ENCODE data around the gene CEP170B.
"Not testable (repeated sequence)": the region's sequence is repeated elsewhere in the genome, so short reads cannot be mapped to it uniquely, and the experiment has no call there.

Gene CEP170B

GRCh38 chr14:104933746-104934733, 69.0 kb downstream of the CEP170B start:
- DNase-seq, result no peak

- no peak for DNase-seq
These were observed 70.1 kb downstream of the CEP170B start for GRCh38 chr14:104935026-104935650.

GRCh38 chr14:104935955-104936354, 70.9 kb downstream of the CEP170B start:
- DNase-seq, result no peak

DNA sequence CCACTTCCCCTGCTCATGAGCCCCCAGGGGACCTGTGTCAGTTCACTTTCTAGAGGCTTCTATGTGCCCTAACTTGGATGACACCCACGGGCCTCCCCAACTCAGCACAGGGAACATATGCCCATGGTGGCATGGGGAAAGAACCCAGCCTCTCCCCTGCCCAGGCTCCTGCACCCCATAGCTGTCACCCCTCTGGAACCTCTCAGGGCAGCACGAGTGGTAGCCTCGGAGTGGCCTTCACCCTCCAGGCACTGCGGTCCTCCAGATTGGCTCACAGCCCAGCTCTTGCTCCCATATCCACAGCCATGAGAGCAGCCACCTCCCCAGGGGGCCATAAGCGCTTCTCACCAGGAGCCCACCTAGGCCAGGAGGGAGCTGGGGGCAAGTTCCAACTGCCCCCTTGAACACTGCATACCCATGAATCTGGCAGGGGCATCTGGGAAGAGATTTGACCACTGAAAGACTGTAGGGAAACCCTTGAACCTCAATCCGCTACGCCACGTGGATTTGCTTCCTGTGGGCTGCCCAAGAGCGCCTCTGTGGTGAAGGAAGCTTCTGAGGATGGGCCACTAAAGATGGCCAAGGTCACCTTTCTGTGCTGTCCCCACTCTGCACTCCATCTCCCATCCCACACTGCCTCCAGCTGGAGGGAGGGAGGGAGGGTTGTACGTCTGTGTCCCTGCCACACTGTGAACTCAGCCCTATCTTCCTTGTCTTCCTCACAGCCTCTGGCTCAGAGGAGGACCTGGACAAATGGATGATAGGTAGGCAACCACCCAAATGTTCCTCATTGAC, 71.5 kb downstream of the CEP170B start:
- DNase-seq, result no peak

- no peak for DNase-seq
These were observed 72.1 kb downstream of the CEP170B start for GRCh38 chr14:104937161-104937560.

DNA sequence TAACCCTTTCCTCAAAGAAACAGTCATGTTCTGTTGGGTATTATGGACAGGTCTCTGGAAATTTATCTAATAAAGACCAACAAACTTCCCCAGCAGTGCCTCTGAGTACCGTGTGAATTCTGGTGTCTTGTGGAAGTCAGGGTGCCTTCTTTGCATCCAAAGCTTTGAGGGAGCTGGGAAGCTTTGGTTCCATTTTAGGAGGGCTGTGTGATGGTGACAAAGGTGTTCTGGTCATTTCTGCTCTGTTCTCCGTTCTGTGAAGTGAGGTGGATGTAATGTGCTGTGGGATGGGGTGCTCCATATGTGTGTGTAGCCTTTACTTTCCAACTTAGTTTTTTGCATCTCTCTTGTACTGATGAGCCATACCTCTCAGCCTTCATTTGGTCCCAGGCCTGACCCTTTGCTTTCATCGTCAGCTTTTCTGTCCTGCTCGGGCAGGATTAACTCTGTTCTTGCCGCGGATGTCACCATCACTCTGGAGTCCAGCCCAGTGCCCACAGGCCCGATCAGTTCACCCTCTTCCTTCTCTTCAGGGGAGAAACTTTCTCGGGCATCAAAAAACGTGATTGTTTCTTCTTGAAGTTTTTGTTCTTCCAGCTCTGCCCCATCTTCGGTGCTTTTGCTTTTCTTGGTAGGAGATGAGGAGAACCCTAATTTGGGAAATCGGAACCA, 72.8 kb downstream of the CEP170B start:
- no peak for DNase-seq

- DNase-seq, result no peak
These were observed 73.4 kb downstream of the CEP170B start for GRCh38 chr14:104938436-104938835.

GRCh38 chr14:104938960-104939359, 73.9 kb downstream of the CEP170B start:
- no peak for DNase-seq

DNA sequence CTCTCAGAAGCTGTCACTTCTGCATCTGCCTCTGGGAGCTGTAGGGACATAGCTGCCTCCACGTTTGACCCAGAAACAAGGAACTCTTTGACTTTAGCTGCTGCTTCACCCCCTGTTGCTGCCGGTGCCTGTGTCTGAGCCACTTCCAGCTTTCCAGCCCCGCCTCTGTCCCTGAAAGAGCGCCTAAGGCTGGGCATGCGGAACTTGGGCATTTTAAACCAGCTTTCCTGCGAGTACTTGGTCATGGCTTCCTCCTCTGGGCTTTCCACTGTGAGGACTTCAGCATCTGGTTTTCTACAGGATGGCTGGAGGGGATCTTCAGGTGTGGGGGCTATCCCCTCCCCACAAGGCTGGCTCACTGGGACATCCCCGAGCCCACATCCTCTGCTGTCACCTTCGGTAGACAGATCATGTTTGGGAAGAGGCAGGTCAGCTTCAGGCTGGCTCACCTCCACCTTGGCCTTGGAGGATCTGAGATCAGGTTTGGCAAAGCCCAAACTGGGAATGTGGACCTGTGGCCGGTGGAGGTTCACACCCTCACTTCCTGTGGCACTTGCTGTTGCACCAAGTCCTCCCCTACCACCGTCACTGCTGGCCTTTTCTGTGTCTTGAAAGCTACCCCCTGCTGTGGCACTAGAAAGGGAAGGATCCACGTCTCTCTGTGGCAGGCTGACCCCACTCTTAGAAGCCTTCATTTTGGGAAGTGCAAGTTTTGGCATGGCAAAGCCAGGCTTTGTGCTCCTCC, 74.8 kb downstream of the CEP170B start:
- no peak for DNase-seq

DNA sequence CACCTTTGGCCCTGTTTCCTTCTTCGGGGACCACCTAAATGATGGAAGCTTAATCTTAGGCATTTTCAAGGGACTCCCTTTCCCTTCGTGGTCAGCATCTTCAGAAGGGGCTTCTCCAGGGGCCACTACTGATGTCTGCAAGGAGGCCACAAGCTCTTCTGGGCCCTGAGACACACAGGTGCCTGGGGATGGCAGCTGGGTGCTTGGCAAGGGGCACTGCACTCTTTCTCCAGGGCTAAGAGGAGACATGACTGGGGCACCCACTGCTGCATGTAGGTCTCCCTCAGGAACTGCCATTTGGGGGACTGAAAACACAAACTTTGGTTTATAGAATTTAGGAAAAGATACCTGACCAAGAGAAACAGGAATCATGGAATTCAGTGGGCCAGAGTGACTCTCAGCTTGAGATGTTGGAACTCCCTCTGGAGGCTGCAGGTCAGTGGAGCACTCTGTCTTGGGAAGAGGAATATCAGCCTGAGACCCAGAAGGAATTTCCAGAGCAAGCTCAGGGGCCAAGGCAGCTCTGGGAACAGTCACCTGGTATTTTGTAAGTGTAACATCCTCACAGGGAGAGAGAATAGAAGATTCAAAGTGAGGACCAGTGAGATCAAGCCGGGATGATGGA, 75.6 kb downstream of the CEP170B start:
- DNase-seq, result peak in 1 of 3 experiments; percentile 27

- no peak for DNase-seq
These were observed 76.7 kb downstream of the CEP170B start for GRCh38 chr14:104941508-104942365.

DNA sequence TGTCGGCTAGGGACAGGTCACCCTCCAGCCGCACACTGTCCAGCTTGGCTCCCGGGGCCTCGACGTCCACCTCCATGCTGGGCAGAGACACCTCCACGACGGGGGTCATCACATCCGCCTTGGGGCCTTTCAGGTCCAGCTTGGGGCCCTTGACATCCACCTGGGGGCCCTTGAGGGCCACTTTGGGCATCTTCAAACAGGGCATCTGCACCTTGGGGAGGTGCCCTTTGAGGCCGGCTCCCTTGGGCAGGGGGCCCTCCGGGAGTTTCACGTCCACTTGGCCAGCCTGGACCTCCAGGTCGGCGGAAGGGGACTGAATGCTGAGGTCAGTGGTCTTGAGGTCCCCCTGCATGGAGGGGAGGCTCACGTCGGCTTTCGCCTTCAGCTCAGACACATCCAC, 77.5 kb downstream of the CEP170B start:
- DNase-seq, result no peak

GRCh38 chr14:104943216-104944015, 78.3 kb downstream of the CEP170B start:
- DNase-seq, result not testable (repeated sequence)

GRCh38 chr14:104944016-104944308, 78.9 kb downstream of the CEP170B start:
- DNase-seq, result not testable (repeated sequence)

DNA sequence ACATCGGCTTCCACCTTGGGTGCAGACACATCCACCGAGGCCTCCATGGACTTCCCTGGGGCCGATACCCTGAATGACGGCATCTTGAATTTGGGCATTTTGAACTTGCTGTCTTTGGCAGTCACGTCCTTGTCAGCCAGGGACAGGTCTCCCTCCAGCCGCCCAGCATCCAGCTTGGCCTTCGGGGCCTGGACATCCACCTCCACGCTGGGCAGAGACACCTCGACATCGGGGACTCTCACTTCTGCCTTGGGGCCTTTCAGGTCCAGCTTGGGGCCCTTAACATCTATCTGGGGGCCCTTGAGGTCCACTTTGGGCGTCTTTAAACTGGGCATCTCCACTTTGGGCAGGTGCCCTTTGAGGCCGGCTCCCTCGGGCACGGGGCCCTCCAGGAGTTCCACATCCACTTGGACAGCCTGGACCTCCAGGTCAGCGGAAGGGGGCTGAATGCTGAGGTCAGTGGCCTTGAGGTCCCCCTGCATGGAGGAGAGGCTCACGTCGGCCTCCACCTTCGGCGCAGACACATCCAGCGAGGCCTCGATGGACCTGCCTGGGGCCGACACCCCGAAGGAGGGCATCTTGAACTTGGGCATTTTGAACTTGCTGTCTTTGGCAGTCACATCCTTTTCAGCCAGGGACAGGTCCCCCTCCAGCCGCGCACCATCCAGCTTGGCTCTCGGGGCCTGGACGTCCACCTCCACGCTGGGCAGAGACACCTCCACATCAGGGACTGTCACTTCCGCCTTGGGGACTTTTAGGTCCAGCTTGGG, 79.6 kb downstream of the CEP170B start:
- not testable (repeated sequence) for DNase-seq

GRCh38 chr14:104945266-104945665, 80.2 kb downstream of the CEP170B start:
- DNase-seq, result not testable (repeated sequence)
